ENCODE results near the gene COL6A6.
"Not testable (repeated sequence)": the region's sequence is repeated elsewhere in the genome, so short reads cannot be mapped to it uniquely, and the experiment has no call there.

COL6A6 gene

GRCh38 chr3:130539005-130539404, 22.0 kb downstream of the COL6A6 start:
- Histone ChIP-seq H3K4me1 (ENCODE audit: control insufficient read depth, insufficient read depth, low read length) (no peaks in the 10 kb centered on the region), H3K4me3 (ENCODE audit: low read length) (no peak overlapping the region), H3K27me3 (ENCODE audit: control insufficient read depth, insufficient read depth, low read length) (no peaks in the 10 kb centered on the region)

GRCh38 chr3:130543322-130543721, 26.3 kb downstream of the COL6A6 start:
- H3K4me1 ChIP-seq (ENCODE audit: control insufficient read depth, insufficient read depth, low read length), result no peaks in the 10 kb centered on the region
- no peaks in the 10 kb centered on the region for H3K9me3 ChIP-seq (replicated peaks; ENCODE audit: low read length)
- H3K4me3 ChIP-seq (ENCODE audit: low read length), result no peak overlapping the region
- H3K36me3 ChIP-seq (ENCODE audit: insufficient read depth, low read length), result no peaks in the 10 kb centered on the region
- no peaks in the 10 kb centered on the region for H3K27me3 ChIP-seq (ENCODE audit: control insufficient read depth, insufficient read depth, low read length)
- H3K4me2 ChIP-seq (ENCODE audit: low read length), result no peak overlapping the region
- H3K9ac ChIP-seq (ENCODE audit: low read depth, low read length), result no peak overlapping the region

More at GRCh38 chr3:130539005-130539404, 22.0 kb downstream of the COL6A6 start:
- no peak overlapping the region for H3K9ac ChIP-seq (ENCODE audit: low read depth, low read length)
- no peaks in the 10 kb centered on the region for H3K36me3 ChIP-seq (ENCODE audit: insufficient read depth, low read length)
- H3K9me3 ChIP-seq (replicated peaks; ENCODE audit: low read length), result no peaks in the 10 kb centered on the region
- H3K4me2 ChIP-seq (ENCODE audit: low read length), result no peak overlapping the region

DNA sequence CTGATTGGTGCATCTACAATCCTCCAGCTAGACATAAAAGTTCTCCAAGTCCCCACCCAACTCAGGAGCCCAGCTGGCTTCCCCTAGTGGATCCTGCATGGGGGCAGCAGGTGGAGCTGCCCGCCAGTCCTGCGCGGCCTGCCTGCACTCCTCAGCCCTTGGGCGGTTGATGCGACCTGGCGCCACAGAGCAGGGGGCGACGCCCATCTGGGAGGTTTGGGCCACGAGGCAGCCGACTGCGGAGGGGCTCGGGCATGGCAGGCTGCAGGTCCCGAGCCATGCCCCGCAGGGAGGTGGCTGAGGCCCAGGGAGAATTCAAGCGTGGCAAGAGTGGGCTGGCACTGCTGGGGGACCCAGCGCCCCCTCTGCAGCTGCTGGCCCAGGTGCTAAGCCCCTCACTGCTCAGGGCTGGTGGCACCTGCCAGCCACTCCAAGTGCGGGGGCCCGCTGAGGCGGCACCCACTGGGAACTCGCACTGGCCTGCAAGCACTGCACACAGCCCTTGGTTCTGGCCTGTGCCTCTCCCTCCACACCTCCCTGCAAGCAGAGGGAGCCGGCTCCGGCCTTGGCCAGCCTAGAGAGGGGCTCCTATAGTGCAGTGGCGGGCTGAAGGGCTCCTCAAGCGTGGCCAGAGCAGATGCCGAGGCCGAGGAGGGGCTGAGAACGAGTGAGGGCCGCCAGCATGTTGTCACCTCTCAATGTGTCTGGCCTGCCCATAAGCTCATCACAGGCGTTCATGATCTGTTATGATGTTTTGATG, 30.1 kb downstream of the COL6A6 start:
- H3K27me3 ChIP-seq (ENCODE audit: control insufficient read depth, insufficient read depth, low read length), result no peaks in the 10 kb centered on the region

DNA sequence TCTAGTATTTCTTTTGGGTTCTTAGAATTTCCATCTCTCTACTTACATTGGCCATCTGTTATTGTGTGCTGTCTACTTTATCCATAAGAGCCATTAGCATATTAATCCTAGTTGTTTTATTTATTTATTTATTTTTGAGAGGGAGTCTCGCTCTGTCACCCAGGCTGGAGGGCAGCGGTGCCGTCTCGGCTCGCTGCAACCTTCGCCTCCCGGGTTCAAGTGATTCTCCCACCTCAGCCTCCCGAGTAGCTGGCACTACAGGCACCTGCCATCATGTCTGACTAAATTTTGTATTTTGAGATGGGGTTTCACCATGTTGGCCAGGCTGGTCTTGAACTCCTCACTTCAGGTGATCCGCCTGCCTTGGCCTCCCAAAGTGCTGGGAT, 30.7 kb downstream of the COL6A6 start:
- not testable (repeated sequence) for H3K9me3 ChIP-seq (replicated peaks; ENCODE audit: low read length); H3K9ac ChIP-seq (ENCODE audit: low read depth, low read length); H3K4me2 ChIP-seq (ENCODE audit: low read length); H3K27me3 ChIP-seq (ENCODE audit: control insufficient read depth, insufficient read depth, low read length); H3K36me3 ChIP-seq (ENCODE audit: insufficient read depth, low read length); H3K4me1 ChIP-seq (ENCODE audit: control insufficient read depth, insufficient read depth, low read length); H3K4me3 ChIP-seq (ENCODE audit: low read length)

More for the DNA sequence above, 30.1 kb downstream of the COL6A6 start:
- no peaks in the 10 kb centered on the region for H3K9me3 ChIP-seq (replicated peaks; ENCODE audit: low read length)
- H3K4me3 ChIP-seq (ENCODE audit: low read length), result no peak overlapping the region
- H3K9ac ChIP-seq (ENCODE audit: low read depth, low read length), result no peak overlapping the region
- H3K4me2 ChIP-seq (ENCODE audit: low read length), result no peak overlapping the region
- H3K36me3 ChIP-seq (ENCODE audit: insufficient read depth, low read length), result no peaks in the 10 kb centered on the region
- no peaks in the 10 kb centered on the region for H3K4me1 ChIP-seq (ENCODE audit: control insufficient read depth, insufficient read depth, low read length)

- Histone ChIP-seq H3K4me2 (ENCODE audit: low read length) (no peak overlapping the region), H3K4me1 (ENCODE audit: control insufficient read depth, insufficient read depth, low read length) (no peaks in the 10 kb centered on the region), H3K27me3 (ENCODE audit: control insufficient read depth, insufficient read depth, low read length) (no peaks in the 10 kb centered on the region), H3K9ac (ENCODE audit: low read depth, low read length) (no peak overlapping the region), H3K4me3 (ENCODE audit: low read length) (no peak overlapping the region), H3K9me3 (replicated peaks; ENCODE audit: low read length) (no peaks in the 10 kb centered on the region), H3K36me3 (ENCODE audit: insufficient read depth, low read length) (no peaks in the 10 kb centered on the region)
These were observed 31.4 kb downstream of the COL6A6 start for GRCh38 chr3:130548356-130548755.

- Histone ChIP-seq H3K4me3 (ENCODE audit: low read length) (no peak overlapping the region), H3K27me3 (ENCODE audit: control insufficient read depth, insufficient read depth, low read length) (no peaks in the 10 kb centered on the region), H3K9me3 (replicated peaks; ENCODE audit: low read length) (no peaks in the 10 kb centered on the region), H3K9ac (ENCODE audit: low read depth, low read length) (no peak overlapping the region), H3K4me2 (ENCODE audit: low read length) (no peak overlapping the region), H3K36me3 (ENCODE audit: insufficient read depth, low read length) (no peaks in the 10 kb centered on the region), H3K4me1 (ENCODE audit: control insufficient read depth, insufficient read depth, low read length) (no peaks in the 10 kb centered on the region)
These were observed 40.5 kb downstream of the COL6A6 start for GRCh38 chr3:130557336-130558035.

DNA sequence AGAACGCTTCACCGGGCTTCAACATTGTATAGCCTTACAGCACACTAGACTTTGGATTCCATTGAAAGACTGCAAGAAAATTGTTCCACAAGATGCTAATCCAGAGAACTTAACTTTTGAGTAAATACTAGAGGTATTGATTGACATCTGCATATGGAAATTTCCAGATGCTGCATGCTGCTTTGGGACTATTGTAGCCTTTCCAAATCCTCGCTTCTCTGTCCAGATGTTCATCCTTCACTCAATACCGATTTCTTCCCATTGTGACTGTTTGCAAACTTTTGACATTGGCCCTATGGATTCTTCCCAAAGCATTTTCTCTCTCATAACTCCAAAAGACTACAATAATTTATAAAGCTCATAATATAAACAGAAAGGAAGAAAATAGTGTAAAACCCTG, 41.4 kb downstream of the COL6A6 start:
- Histone ChIP-seq H3K9ac (ENCODE audit: low read depth, low read length) (no peak overlapping the region), H3K4me1 (ENCODE audit: control insufficient read depth, insufficient read depth, low read length) (no peaks in the 10 kb centered on the region), H3K36me3 (ENCODE audit: insufficient read depth, low read length) (no peaks in the 10 kb centered on the region), H3K4me3 (ENCODE audit: low read length) (no peak overlapping the region), H3K27me3 (ENCODE audit: control insufficient read depth, insufficient read depth, low read length) (no peaks in the 10 kb centered on the region), H3K4me2 (ENCODE audit: low read length) (no peak overlapping the region), H3K9me3 (replicated peaks; ENCODE audit: low read length) (no peaks in the 10 kb centered on the region)

DNA sequence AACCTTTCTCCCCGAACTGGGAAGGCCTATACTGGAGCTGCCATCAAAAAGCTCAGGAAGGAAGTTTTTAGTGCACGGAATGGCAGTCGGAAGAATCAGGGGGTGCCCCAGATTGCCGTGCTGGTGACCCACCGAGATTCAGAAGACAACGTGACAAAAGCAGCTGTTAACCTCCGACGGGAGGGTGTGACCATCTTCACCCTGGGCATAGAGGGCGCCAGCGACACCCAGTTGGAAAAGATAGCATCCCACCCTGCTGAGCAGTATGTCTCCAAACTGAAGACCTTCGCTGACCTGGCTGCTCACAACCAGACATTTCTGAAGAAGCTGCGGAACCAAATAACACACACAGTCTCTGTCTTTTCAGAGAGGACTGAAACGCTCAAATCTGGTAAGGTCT, 48.2 kb downstream of the COL6A6 start:
- H3K36me3 ChIP-seq (ENCODE audit: insufficient read depth, low read length), result no peaks in the 10 kb centered on the region

More for the DNA sequence above, 48.2 kb downstream of the COL6A6 start:
- Histone ChIP-seq H3K4me2 (ENCODE audit: low read length) (no peak overlapping the region), H3K9me3 (replicated peaks; ENCODE audit: low read length) (no peaks in the 10 kb centered on the region), H3K4me1 (ENCODE audit: control insufficient read depth, insufficient read depth, low read length) (no peaks in the 10 kb centered on the region), H3K4me3 (ENCODE audit: low read length) (no peak overlapping the region), H3K9ac (ENCODE audit: low read depth, low read length) (no peak overlapping the region), H3K27me3 (ENCODE audit: control insufficient read depth, insufficient read depth, low read length) (no peaks in the 10 kb centered on the region)

Measured in skeletal muscle satellite cell (primary cell).